HCT116 (cell line): ENCODE results near the gene TIPIN.

Experiments used
- TCF7L2 ChIP-seq: IDR thresholded peaks from 2 replicates; pipeline ENCODE4 v1.7.0; 2011; ENCODE audit warnings: borderline replicate concordance, inconsistent platforms; ENCODE audit not compliant: insufficient read depth, insufficient read length; ENCODE audit errors: extremely low read depth
- TF ChIP-seq, protein P1 (sequence below), 3 experiments: fragments of 200-600 bp in 1 of 3; sonication (generic) in 1 of 3; IDR thresholded peaks in 2 of 3; conservative IDR thresholded peaks in 1 of 3; 2 replicates each; pipeline ENCODE4 v1.5.1; 2012 to 2017; ENCODE audit warnings: low read depth in 2 of 3, low read length in 2 of 3, antibody characterized with exemption in 1 of 3, borderline replicate concordance in 1 of 3, control low read depth in 1 of 3, mild to moderate bottlenecking in 1 of 3, mixed read lengths in 1 of 3, mixed run types in 1 of 3, moderate library complexity in 1 of 3; ENCODE audit not compliant: insufficient read depth in 1 of 3

DNA sequence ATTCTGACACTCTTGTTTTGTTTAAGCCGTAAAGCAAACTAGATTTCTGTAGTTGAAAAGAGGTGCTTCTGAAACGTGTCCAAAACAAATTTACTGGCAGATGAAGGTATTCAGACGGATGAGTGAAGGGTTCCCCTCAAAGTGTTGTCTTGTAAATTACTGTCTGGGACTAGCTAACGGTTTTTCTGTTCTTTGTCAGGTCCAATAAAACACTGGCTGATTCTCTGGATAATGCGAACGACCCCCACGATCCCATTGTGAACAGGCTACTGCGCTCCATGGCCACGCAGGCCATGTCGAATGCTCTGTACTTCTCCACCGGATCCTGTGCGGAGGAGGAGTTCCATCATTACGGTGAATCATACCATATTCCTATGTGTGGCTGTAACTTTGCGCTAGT, 27.7 kb downstream of the TIPIN start:
- TF ChIP-seq TCF7L2 = no peak
- TF ChIP-seq, protein P1, sequence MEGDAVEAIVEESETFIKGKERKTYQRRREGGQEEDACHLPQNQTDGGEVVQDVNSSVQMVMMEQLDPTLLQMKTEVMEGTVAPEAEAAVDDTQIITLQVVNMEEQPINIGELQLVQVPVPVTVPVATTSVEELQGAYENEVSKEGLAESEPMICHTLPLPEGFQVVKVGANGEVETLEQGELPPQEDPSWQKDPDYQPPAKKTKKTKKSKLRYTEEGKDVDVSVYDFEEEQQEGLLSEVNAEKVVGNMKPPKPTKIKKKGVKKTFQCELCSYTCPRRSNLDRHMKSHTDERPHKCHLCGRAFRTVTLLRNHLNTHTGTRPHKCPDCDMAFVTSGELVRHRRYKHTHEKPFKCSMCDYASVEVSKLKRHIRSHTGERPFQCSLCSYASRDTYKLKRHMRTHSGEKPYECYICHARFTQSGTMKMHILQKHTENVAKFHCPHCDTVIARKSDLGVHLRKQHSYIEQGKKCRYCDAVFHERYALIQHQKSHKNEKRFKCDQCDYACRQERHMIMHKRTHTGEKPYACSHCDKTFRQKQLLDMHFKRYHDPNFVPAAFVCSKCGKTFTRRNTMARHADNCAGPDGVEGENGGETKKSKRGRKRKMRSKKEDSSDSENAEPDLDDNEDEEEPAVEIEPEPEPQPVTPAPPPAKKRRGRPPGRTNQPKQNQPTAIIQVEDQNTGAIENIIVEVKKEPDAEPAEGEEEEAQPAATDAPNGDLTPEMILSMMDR (IDR thresholded peaks at IDR 0.05 in 2 of 3, conservative IDR thresholded peaks at IDR 0.05 in 1 of 3; ENCODE audit: borderline replicate concordance in 1 of 3, insufficient read depth in 1 of 3, low read depth in 2 of 3, low read length in 2 of 3) = no peak
